HG03460 (cell line): Measurements from ENCODE around the gene CHST5.

ENCODE experiments used
- ATAC-seq: cut with Tn5 transposase; IDR thresholded peaks from one replicate; pipeline ENCODE4 v1.9.1; 2021; ENCODE audit not compliant: unreplicated experiment

Gene CHST5

DNA sequence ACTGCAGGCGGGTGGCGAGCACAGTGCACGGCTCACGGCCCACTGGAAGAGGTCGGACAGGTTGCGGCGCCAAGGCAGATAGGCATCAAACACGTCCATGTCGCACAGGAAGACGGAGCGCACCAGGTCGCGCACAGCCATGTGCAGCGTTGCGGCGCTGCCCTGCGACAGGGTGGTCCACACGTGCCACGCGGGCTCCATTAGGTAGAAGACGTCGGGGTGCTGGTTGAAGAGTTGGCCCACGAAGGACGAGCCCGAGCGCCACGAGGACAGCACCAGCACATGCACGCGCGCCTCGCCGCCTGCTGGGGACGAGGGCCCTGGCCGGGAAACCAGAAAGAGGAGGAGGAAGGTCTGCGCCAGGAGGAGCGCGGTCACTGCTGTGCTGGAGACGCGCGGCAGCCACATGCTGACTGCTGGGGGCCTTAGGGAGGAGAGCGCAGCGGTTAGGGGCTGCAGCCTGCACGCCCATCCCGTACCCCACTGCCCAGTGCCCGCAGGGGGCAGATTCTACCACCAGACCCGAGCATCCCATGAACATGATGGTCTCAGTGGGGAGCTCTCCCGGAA lies 56.4 kb downstream of the CHST5 start:
- ATAC-seq, result no peak
